GM12878 (cell line): ENCODE data around the gene TMIGD3.

Experiments used
- BCL11A ChIP-seq: IDR thresholded peaks from 2 replicates; pipeline ENCODE4 v1.6.1; 2011; ENCODE audit warnings: low read depth, low read length
- GABPA ChIP-seq: IDR thresholded peaks from 2 replicates; pipeline ENCODE4 v1.6.1; 2014; ENCODE audit warnings: antibody characterized with exemption, low read depth, mild to moderate bottlenecking, inconsistent platforms
- POLR2AphosphoS5 ChIP-seq: IDR thresholded peaks from 2 replicates; pipeline ENCODE4 v1.6.1; 2011; ENCODE audit warnings: mild to moderate bottlenecking, low read length, inconsistent platforms
- RAD51 ChIP-seq: fragments of 450-650 bp; IDR thresholded peaks from 2 replicates; pipeline ENCODE4 v1.6.1; 2016; ENCODE audit warnings: moderate library complexity, mild to moderate bottlenecking, inconsistent platforms
- TF ChIP-seq, protein P1 (sequence below): fragments of 450-650 bp; formaldehyde crosslinking; IDR thresholded peaks from 2 replicates; pipeline ENCODE4 v1.5.0; 2022; ENCODE audit warnings: mild to moderate bottlenecking, missing genetic modification characterization

DNA sequence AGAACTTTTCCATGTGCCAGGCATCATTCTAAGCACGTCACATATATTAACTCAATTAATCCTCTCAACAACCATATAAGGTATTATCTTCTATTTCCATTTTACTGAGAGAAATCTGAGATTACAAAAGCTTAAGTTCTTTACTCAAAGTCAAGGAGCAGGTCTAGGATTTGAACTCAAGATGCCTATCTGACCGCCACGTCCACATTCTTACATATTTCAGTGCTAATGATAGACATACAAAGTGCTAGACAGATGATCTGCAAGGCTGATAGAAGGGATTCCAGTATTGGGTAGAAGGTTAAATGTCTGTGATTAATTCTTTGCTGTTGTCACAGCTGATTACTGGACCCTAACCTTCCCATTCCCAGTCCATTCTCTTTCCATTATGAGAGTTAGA lies 49.7 kb downstream of the TMIGD3 start:
- TF ChIP-seq POLR2AphosphoS5 (no peak), RAD51 (no peak), GABPA (no peak), BCL11A (no peak)
- TF ChIP-seq, protein P1, sequence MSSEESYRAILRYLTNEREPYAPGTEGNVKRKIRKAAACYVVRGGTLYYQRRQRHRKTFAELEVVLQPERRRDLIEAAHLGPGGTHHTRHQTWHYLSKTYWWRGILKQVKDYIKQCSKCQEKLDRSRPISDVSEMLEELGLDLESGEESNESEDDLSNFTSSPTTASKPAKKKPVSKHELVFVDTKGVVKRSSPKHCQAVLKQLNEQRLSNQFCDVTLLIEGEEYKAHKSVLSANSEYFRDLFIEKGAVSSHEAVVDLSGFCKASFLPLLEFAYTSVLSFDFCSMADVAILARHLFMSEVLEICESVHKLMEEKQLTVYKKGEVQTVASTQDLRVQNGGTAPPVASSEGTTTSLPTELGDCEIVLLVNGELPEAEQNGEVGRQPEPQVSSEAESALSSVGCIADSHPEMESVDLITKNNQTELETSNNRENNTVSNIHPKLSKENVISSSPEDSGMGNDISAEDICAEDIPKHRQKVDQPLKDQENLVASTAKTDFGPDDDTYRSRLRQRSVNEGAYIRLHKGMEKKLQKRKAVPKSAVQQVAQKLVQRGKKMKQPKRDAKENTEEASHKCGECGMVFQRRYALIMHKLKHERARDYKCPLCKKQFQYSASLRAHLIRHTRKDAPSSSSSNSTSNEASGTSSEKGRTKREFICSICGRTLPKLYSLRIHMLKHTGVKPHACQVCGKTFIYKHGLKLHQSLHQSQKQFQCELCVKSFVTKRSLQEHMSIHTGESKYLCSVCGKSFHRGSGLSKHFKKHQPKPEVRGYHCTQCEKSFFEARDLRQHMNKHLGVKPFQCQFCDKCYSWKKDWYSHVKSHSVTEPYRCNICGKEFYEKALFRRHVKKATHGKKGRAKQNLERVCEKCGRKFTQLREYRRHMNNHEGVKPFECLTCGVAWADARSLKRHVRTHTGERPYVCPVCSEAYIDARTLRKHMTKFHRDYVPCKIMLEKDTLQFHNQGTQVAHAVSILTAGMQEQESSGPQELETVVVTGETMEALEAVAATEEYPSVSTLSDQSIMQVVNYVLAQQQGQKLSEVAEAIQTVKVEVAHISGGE = no peak
